GM15510 (cell line): ENCODE results near the gene BRIP1.

Source experiments
- POLR2A ChIP-seq: IDR thresholded peaks from 3 replicates; pipeline ENCODE4 v1.6.1; 2011; ENCODE audit warnings: borderline replicate concordance; ENCODE audit not compliant: insufficient read length; ENCODE audit errors: extremely low read depth

Gene BRIP1

GRCh38 chr17:61874075-61874474 is 10.7 kb upstream of the BRIP1 start:
- no peak for TF ChIP-seq POLR2A

GRCh38 chr17:61872099-61872498 is 8.8 kb upstream of the BRIP1 start:
- no peak for TF ChIP-seq POLR2A

GRCh38 chr17:61869138-61869537 is 5.8 kb upstream of the BRIP1 start:
- TF ChIP-seq POLR2A = no peak

GRCh38 chr17:61868074-61868473 is 4.7 kb upstream of the BRIP1 start:
- TF ChIP-seq POLR2A = no peak

- no peak for TF ChIP-seq POLR2A
Measured at GRCh38 chr17:61867033-61867432, 3.7 kb upstream of the BRIP1 start.

- TF ChIP-seq POLR2A = no peak
Measured at GRCh38 chr17:61863801-61864126, 436 bp upstream of the BRIP1 start.

GRCh38 chr17:61862105-61862574 is 1.2 kb downstream of the BRIP1 start:
- TF ChIP-seq POLR2A = no peak

GRCh38 chr17:61856035-61856434 is 7.3 kb downstream of the BRIP1 start:
- TF ChIP-seq POLR2A = no peak

GRCh38 chr17:61852857-61853256 is 10.5 kb downstream of the BRIP1 start:
- no peak for TF ChIP-seq POLR2A

- TF ChIP-seq POLR2A = no peak
Measured at GRCh38 chr17:61849674-61850073, 13.7 kb downstream of the BRIP1 start.

GRCh38 chr17:61848896-61849295 is 14.4 kb downstream of the BRIP1 start:
- TF ChIP-seq POLR2A = no peak

GRCh38 chr17:61848247-61848646 is 15.1 kb downstream of the BRIP1 start:
- no peak for TF ChIP-seq POLR2A

GRCh38 chr17:61847659-61848058 is 15.7 kb downstream of the BRIP1 start:
- TF ChIP-seq POLR2A = no peak

GRCh38 chr17:61846761-61847375 is 16.5 kb downstream of the BRIP1 start:
- TF ChIP-seq POLR2A = no peak

GRCh38 chr17:61846088-61846487 is 17.2 kb downstream of the BRIP1 start:
- TF ChIP-seq POLR2A = no peak

GRCh38 chr17:61843435-61843834 is 19.9 kb downstream of the BRIP1 start:
- no peak for TF ChIP-seq POLR2A

GRCh38 chr17:61842899-61843298 is 20.4 kb downstream of the BRIP1 start:
- TF ChIP-seq POLR2A = no peak

GRCh38 chr17:61839300-61839786 is 24.0 kb downstream of the BRIP1 start:
- TF ChIP-seq POLR2A = no peak
